Left ventricle myocardium superior (tissue), 1 donor: ENCODE measurements around the gene GRAMD1B. TPM values are rescaled to one million over a fixed set of nuclear protein-coding genes. Genes with fewer than 3 reads are reported as not detected.
"Not testable (repeated sequence)": the region's sequence is repeated elsewhere in the genome, so short reads cannot be mapped to it uniquely, and the experiment has no call there.

Experiments used
- ATAC-seq: fragments of 200-7000 bp; cut with Tn5 transposase; one replicate; pipeline ENCODE4 v1.9.1; 2020; ENCODE audit warnings: mild to moderate bottlenecking, moderate library complexity
- DNase-seq: peaks from one replicate; pipeline ENCODE4 v3.0.0-alpha.2; 2020
- intact Hi-C: fragments of 100-400 bp; cut with micrococcal nuclease; formaldehyde crosslinking; loops from one replicate; pipeline ENCODE4 v1.11.0; 2022
- microRNA-seq: library from miRNA; unstranded; fragments of <30 nt; microRNA quantifications from one replicate; pipeline ENCODE4 v1.2.0, GENCODE V29; 2020; ENCODE audit warnings: borderline number of aligned reads
- total RNA-seq: library from RNA; stranded (reverse); fragmentation: NEBNext Ultra II Directional; extraction: Animal tissue kit (Norgen Biotek cat#: 25700); gene quantifications from one replicate; pipeline ENCODE4 v1.2.1, GENCODE V29; 2021
- donor health status: DM: no; HTN: yes; CAD: no; lungs with severe emphysema.

Gene GRAMD1B
- total RNA-seq, 1 donor from 2014 or later = 12.2 TPM

GRCh38 chr11:123642435-123642834 lies 212.4 kb downstream of the GRAMD1B start:
- intact Hi-C loops = loop anchor here (5.0 kb wide), 1 partner anchor 65 kb away; no protein-coding TSS in a partner anchor
- no peak for DNase-seq
- no peak for ATAC-seq

GRCh38 chr11:123645286-123645975 lies 215.4 kb downstream of the GRAMD1B start:
- no peak for ATAC-seq
- intact Hi-C loops = no loop called here
- no peak for DNase-seq

GRCh38 chr11:123650901-123651300 lies 220.8 kb downstream of the GRAMD1B start:
- ATAC-seq (no peak), DNase-seq (no peak)
- intact Hi-C loops = no loop called here

- ATAC-seq = no peak
- DNase-seq = no peak
- intact Hi-C loops = no loop called here
Observed at GRCh38 chr11:123652599-123652998, 222.5 kb downstream of the GRAMD1B start.

- ATAC-seq (no peak), DNase-seq (no peak)
- intact Hi-C loops = no loop called here
Observed at GRCh38 chr11:123653483-123653826, 223.4 kb downstream of the GRAMD1B start.

GRCh38 chr11:123653827-123654565 lies 223.9 kb downstream of the GRAMD1B start:
- DNase-seq = peak; percentile 73
- ATAC-seq = peak; percentile 82
- intact Hi-C loops = no loop called here

- ATAC-seq (peak; percentile 98), DNase-seq (peak; percentile 79)
- intact Hi-C loops = no loop called here
Observed at GRCh38 chr11:123654566-123655081, 224.6 kb downstream of the GRAMD1B start, which contains the start of gene SCN3B. TSS of gene SCN3B (minus strand) at chr11:123654624. CDS start at chr11:123653801, 823 bp downstream.

- ATAC-seq (no peak), DNase-seq (no peak)
- intact Hi-C loops = no loop called here
Observed at GRCh38 chr11:123659311-123659710, 229.2 kb downstream of the GRAMD1B start.

GRCh38 chr11:123659965-123660364 lies 229.9 kb downstream of the GRAMD1B start:
- intact Hi-C loops, DNase-seq, ATAC-seq: not testable (repeated sequence)

- intact Hi-C loops = no loop called here
- ATAC-seq (no peak), DNase-seq (no peak)
Observed at GRCh38 chr11:123665306-123665705, 235.2 kb downstream of the GRAMD1B start.

- no peak for DNase-seq
- intact Hi-C loops = no loop called here
- ATAC-seq = no peak
Observed at GRCh38 chr11:123670081-123670480, 240.0 kb downstream of the GRAMD1B start.

GRCh38 chr11:123671534-123671933 lies 241.5 kb downstream of the GRAMD1B start:
- DNase-seq (no peak), ATAC-seq (no peak)
- intact Hi-C loops = no loop called here

GRCh38 chr11:123672568-123672967 lies 242.5 kb downstream of the GRAMD1B start:
- ATAC-seq (no peak), DNase-seq (no peak)
- intact Hi-C loops = no loop called here

- no peak for ATAC-seq
- intact Hi-C loops = no loop called here
- no peak for DNase-seq
Observed at GRCh38 chr11:123674297-123674696, 244.2 kb downstream of the GRAMD1B start.

Small RNA genes lying within 50 kb of the gene (microRNA-seq; reads per million reads assigned to microRNA genes)
- gene MIR4493 = not detected

Other genes starting within 250 kb of the GRAMD1B start
- gene CLMP, start 235.0 kb upstream of the GRAMD1B start, total RNA-seq = 4.9 TPM
- gene SCN3B, start 224.4 kb downstream of the GRAMD1B start, total RNA-seq = 1.7 TPM